ENCODE data around the gene NOTUM.
"Not testable (repeated sequence)": the region's sequence is repeated elsewhere in the genome, so short reads cannot be mapped to it uniquely, and the experiment has no call there.

The NOTUM gene

GRCh38 chr17:81956607-81957589, 4.1 kb downstream of the NOTUM start:
- no peak for DNase-seq

DNA sequence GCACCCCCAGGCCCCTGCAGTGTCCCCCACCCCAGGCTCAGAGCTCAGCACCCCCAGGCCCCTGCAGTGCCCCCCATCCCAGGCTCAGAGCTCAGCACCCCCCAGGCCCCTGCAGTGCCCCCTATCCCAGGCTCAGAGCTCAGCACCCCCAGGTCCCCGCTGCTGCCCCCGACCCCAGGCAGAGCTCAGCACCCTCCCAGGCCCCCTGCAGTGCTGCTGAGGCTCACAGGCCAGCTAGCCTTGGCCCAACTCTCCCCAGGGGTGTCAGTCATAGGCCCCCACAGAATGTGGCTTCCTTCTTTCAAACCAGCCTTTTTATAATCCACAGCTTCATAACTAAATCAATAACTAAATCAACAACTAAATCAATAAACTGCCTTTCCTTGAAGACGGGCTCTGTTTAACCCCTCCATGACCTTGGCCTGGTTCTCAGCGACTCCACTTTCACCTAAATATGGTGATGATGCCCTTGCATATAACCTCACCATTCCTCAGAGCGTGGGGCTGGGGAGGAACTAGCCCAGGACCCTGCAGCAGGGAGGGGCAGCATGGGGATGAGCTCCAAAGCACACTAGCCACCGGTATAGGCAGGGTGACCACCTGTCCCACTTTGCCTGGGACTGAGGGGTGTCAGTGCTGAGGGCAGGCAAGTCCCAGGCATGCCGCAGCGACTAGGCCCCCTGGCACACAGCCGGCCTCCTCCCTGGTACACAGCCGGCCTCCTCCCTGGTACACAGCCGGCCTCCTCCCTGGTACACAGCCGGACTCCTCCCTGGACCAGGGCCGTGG, 5.0 kb downstream of the NOTUM start:
- no peak for DNase-seq

DNA sequence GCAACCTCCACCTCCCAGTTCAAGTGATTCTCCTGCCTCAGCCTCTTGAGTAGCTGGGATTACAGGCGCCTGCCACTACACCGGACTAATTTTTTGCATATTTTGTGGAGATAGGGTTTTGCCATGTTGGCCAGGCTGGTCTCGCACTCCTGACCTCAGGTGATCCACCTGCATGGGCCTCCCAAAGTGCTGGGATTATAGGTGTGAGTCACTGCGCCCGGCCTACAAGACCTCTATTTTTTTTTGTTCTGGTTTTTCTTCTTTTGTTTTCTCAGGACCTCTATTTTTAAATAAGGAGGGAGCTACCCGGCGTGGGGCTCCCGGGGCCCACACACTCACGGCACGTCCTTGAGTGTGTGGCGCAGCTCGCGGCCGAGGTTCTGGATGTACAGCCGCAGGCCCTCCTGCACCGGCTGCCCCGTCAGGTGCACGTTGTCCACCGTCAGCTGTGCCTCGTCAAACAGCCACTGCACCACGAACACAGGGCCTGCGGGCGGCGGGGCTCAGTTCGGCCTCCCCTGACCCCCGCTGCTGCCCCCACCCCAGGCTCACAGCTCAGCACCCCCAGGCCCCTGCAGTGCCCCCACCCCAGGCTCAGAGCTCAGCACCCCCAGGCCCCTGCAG, 5.8 kb downstream of the NOTUM start:
- DNase-seq, result no peak

DNA sequence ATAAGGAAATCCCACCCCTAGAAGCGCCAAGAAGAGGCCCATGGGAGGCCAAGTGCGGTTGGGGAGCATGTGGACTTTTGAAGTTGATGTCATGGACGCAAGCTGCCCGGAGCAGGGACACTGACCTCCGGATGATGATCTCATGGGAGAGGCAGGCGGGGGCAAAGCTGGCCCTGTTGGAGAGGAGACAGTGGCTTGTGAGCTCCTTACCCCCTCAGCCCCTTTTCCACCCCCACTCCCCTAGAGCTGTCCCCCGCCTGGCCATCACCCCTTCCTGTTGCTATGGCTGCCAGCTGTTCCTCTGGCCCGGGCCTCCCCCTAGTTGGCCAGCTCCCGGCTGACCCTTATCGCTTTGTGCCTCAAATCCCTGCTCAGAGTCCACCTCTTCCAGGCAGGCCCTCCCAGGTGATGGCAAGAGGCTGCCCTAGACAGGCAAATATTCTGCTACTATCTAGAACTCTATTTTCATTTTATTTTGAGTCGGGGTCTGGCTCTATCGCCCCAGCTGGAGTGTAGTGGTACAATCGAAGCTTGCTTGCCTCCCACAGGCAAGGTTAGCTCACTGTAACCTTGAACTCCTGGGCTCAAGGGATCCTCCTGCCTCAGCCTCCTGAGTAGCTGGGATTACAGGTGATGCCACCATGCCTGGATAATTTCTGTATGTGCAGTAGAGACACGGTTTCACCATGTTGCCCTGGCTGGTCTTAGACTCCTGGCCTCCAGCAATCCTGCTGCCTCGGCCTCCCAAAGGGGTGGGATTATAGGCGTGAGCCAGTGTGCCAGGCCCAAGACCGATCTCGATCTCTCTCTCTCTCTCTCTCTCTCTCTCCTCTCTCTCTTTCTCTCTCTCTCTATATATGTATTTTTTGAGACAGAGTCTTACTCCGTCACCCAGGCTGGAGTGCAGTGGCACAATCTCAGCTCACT, 6.6 kb downstream of the NOTUM start:
- no peak for DNase-seq

DNA sequence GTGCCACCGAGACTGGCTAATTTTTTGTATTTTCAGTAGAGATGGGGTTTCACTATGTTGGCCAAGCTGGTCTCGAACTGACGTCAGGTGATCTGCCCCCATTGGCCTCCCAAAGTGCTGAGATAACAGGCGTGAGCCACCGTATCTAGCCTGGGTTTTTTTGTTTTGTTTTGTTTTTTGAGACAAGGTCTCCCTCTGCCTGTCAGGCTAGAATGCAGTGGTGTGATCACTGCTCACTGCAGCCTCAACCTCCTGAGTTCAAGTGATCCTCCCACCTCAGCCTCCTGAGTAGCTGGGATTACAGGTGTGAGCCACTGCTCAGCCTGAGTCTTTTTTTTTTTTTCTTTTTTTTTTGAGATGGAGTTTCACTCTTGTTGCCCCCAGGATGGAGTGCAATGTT, 7.5 kb downstream of the NOTUM start:
- DNase-seq, result not testable (repeated sequence)

- DNase-seq, result no peak
These were observed 8.2 kb downstream of the NOTUM start for GRCh38 chr17:81952792-81953228.

- no peak for DNase-seq
These were observed 9.0 kb downstream of the NOTUM start for GRCh38 chr17:81951785-81952684.

GRCh38 chr17:81950501-81950900, 10.5 kb downstream of the NOTUM start:
- DNase-seq, result no peak

- no peak for DNase-seq
These were observed 12.2 kb downstream of the NOTUM start for GRCh38 chr17:81948635-81949378.

GRCh38 chr17:81947189-81947588, 13.8 kb downstream of the NOTUM start, which contains the start of gene MYADML2:
TSS of gene MYADML2 (minus strand) at chr17:81947233. CDS start at chr17:81941741, 5,492 bp downstream.
- no peak for DNase-seq

DNA sequence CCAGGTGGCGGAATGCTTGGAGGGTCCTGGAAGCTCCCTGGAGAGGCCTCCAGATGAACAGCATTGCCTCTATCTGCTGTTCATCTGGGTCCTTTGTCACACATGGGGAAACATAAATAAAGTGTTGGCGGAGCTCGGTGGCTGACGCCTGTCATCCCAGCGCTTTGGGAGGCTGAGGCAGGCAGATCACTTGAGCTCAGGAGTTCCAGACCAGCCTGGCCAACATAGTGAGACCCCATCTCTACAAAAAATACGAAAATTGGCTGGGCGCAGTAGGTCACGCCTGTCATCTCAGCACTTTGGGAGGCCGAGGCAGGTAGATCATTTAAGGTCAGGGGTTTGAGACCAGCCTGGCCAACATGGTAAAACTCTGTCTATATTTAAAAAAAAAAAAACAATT, 16.1 kb downstream of the NOTUM start:
- no peak for DNase-seq

DNA sequence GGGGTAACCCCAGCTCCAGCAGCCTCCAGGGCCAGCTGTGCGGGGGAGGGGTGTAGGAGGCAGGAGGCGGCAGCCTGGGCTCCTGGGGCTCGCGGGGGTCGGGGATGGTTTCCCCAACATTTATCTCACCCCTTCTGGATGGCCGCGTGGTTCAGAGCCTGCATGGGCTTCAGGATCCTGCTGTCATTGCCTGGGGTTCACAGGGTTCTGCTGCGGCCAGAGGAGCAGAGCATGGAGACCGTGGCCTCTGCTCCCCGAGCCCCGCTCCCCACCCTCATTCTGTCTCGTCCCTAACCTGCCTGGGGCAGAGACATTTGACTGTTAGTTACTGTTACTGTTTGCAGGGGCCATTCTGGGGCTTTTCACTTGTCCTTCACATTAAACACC, 18.8 kb downstream of the NOTUM start:
- no peak for DNase-seq

GRCh38 chr17:81941484-81942166, 19.4 kb downstream of the NOTUM start:
- no peak for DNase-seq

GRCh38 chr17:81940538-81941483, 20.2 kb downstream of the NOTUM start:
- no peak for DNase-seq

DNA sequence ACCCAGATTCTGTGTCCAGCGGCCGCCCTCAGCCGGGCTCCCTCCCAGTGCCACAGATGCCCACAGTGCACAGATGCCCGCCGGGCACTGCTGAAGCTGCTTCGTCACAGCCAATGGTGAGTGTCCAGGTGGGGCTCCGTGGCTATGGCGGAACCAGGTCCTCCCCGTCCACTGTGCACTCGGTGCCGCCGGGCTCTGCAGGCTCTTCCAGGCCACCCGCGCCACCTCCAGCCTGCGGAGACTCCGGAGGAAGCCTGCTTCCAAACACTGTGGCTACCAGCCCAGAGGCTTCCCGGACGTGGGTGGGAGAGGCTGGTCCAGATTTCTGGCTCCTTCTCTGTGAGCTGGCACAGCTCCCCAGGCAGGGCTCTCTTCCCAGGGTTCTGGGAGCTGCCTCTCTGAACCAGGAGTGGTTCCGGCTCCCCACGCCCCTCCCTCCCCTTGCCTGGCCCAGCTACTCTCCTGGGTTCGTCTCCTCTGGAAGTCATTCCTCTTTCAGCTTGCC, 21.1 kb downstream of the NOTUM start:
- no peak for DNase-seq

GRCh38 chr17:81939218-81939617, 21.8 kb downstream of the NOTUM start:
- DNase-seq, result no peak

DNA sequence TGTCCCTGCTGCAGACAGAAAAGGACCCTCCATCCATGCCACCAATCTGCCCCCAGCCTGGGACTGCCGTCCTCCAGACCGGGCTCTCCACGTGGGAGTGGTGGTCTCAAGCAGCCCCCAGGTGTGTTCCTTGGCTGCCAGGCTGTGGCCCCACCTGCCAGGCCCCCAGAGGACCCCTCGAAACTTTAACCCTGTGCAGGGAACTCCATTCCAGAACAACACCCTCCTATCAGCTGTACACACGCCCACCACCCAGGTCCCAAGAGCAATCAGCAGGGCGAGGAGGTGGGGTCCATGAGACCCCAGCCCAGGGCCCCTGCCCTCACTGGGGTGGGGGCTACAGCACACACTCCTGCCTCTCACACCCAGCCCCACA, 25.3 kb downstream of the NOTUM start:
- DNase-seq, result no peak
